Peyer's patch (tissue), 4 donors: ENCODE results near the gene ZNF519.
"Not testable (repeated sequence)": the region's sequence is repeated elsewhere in the genome, so short reads cannot be mapped to it uniquely, and the experiment has no call there.

Experiments
- POLR2A ChIP-seq, 2 donors: fragments of 450-650 bp; IDR thresholded peaks; one replicate each; pipeline ENCODE4 v1.5.1; 2017; ENCODE audit warnings: antibody characterized with exemption in 2 of 2, mild to moderate bottlenecking in 2 of 2, moderate library complexity in 2 of 2
- TF ChIP-seq, protein P1 (sequence below), 6 experiments: fragments of 450-650 bp in 4 of 6; fragments of 200-600 bp in 2 of 6; sonication (generic) in 1 of 6; IDR thresholded peaks; one replicate each; pipeline ENCODE4 v1.5.1; 2017 to 2019; ENCODE audit warnings: antibody characterized with exemption in 6 of 6, mild to moderate bottlenecking in 3 of 6, moderate library complexity in 1 of 6

- TF ChIP-seq, protein P1, sequence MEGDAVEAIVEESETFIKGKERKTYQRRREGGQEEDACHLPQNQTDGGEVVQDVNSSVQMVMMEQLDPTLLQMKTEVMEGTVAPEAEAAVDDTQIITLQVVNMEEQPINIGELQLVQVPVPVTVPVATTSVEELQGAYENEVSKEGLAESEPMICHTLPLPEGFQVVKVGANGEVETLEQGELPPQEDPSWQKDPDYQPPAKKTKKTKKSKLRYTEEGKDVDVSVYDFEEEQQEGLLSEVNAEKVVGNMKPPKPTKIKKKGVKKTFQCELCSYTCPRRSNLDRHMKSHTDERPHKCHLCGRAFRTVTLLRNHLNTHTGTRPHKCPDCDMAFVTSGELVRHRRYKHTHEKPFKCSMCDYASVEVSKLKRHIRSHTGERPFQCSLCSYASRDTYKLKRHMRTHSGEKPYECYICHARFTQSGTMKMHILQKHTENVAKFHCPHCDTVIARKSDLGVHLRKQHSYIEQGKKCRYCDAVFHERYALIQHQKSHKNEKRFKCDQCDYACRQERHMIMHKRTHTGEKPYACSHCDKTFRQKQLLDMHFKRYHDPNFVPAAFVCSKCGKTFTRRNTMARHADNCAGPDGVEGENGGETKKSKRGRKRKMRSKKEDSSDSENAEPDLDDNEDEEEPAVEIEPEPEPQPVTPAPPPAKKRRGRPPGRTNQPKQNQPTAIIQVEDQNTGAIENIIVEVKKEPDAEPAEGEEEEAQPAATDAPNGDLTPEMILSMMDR (IDR thresholded peaks at IDR 0.05): not testable (repeated sequence)
- TF ChIP-seq POLR2A (IDR thresholded peaks at IDR 0.05): not testable (repeated sequence)
These were observed 9.9 kb upstream of the ZNF519 start for GRCh38 chr18:14142177-14142576.
